Neural progenitor cell (in vitro differentiated cells): ENCODE data around the gene UQCRC2. TPM values are rescaled to one million over a fixed set of nuclear protein-coding genes. Genes with fewer than 3 reads are reported as not detected.
A peak's percentile ranks its signal among the peaks of the same experiment; 100 is the strongest.

Experiments used
- DNase-seq: peaks from one replicate; pipeline ENCODE4 v3.0.0-alpha.2; 2016; ENCODE audit warnings: low spot score
- H2AFZ ChIP-seq: fragments of 200-600 bp; sonication (generic); replicated peaks from 2 replicates; pipeline ENCODE4 v1.6.1; 2016; ENCODE audit warnings: antibody characterized with exemption
- H3F3A ChIP-seq: fragments of 200-600 bp; sonication (generic); 2 replicates; pipeline ENCODE4 v1.6.1; 2016; ENCODE audit warnings: antibody characterized with exemption, low read depth
- H3K27ac ChIP-seq: fragments of 200-600 bp; sonication (generic); 2 replicates; pipeline ENCODE4 v1.5.1; 2016; ENCODE audit warnings: mild to moderate bottlenecking
- H3K27me3 ChIP-seq: fragments of 200-600 bp; sonication (generic); 2 replicates; pipeline ENCODE4 v1.6.1; 2016; ENCODE audit warnings: mild to moderate bottlenecking, moderate library complexity
- H3K36me3 ChIP-seq: fragments of 200-600 bp; sonication (generic); 2 replicates; pipeline ENCODE4 v1.5.1; 2016
- H3K4me1 ChIP-seq: fragments of 200-600 bp; sonication (generic); 2 replicates; pipeline ENCODE4 v1.6.1; 2016; ENCODE audit warnings: mixed run types
- H3K4me2 ChIP-seq: fragments of 200-600 bp; sonication (generic); 2 replicates; pipeline ENCODE4 v1.6.1; 2016
- H3K4me3 ChIP-seq: fragments of 200-600 bp; sonication (generic); 2 replicates; pipeline ENCODE4 v1.5.1; 2016
- H3K79me2 ChIP-seq: fragments of 200-600 bp; sonication (generic); 2 replicates; pipeline ENCODE4 v1.6.1; 2016; ENCODE audit warnings: low read depth
- H3K9ac ChIP-seq: fragments of 200-600 bp; sonication (generic); 2 replicates; pipeline ENCODE4 v1.6.1; 2016
- H3K9me3 ChIP-seq: fragments of 200-600 bp; sonication (generic); 2 replicates; pipeline ENCODE4 v1.5.1; 2016; ENCODE audit warnings: low read depth
- H4K20me1 ChIP-seq: fragments of 200-600 bp; sonication (generic); 2 replicates; pipeline ENCODE4 v1.6.1; 2016; ENCODE audit warnings: low read depth
- H3K27ac Mint-ChIP-seq: 3 replicates; pipeline ENCODE4 v1.8.0; 2021; ENCODE audit warnings: mixed read lengths
- H3K27me3 Mint-ChIP-seq: 2 replicates; pipeline ENCODE4 v1.8.0; 2022; ENCODE audit warnings: low read depth, mild to moderate bottlenecking, inconsistent platforms, moderate library complexity, mixed read lengths; ENCODE audit not compliant: insufficient read depth
- H3K36me3 Mint-ChIP-seq: 3 replicates; pipeline ENCODE4 v1.8.0; 2021; ENCODE audit warnings: mixed read lengths
- H3K4me1 Mint-ChIP-seq: 3 replicates; pipeline ENCODE4 v1.8.0; 2021; ENCODE audit warnings: mixed read lengths
- H3K4me3 Mint-ChIP-seq: 3 replicates; pipeline ENCODE4 v1.8.0; 2021; ENCODE audit warnings: mild to moderate bottlenecking, moderate library complexity, mixed read lengths
- H3K9me3 Mint-ChIP-seq: 3 replicates; pipeline ENCODE4 v1.8.0; 2020; ENCODE audit warnings: mixed read lengths
- EZH2 ChIP-seq: fragments of 200-600 bp; sonication (generic); IDR thresholded peaks from 2 replicates; pipeline ENCODE4 v1.6.1; 2017; ENCODE audit warnings: antibody characterized with exemption, mild to moderate bottlenecking, moderate library complexity
- EZH2phosphoT487 ChIP-seq: fragments of 200-600 bp; sonication (generic); IDR thresholded peaks from 2 replicates; pipeline ENCODE4 v1.6.1; 2017; ENCODE audit warnings: antibody characterized with exemption
- total RNA-seq: library from RNA; depleted of rRNA; stranded (reverse); fragments of >200 nt; gene quantifications from 2 replicates; pipeline ENCODE4 v1.2.3, GENCODE V29; 2015; ENCODE audit warnings: low replicate concordance
- TF ChIP-seq, protein P1 (sequence below): fragments of 200-600 bp; sonication (generic); IDR thresholded peaks from 2 replicates; pipeline ENCODE4 v1.5.1; 2017; ENCODE audit warnings: antibody characterized with exemption, mild to moderate bottlenecking

UQCRC2 gene
- total RNA-seq, 1 donor from 2014 or later, result 206 TPM

DNA sequence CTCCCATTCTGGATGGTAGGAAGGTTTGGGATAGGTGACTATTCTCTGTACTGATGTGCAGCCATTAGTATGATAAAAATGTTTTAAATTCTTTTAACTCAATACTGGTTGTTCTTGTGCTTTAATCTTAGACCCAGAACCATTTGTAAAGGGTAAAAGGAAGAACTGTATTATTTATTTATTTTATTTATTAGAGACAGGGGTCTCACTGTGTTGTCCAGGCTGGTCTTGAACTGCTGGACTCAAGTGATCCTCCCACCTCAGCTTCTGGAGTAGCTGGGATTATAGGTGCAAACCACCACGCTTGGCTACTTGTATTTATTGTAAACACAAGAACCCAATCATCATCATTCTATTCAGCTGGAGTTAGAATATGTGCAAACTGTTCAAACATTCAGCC lies 52.6 kb downstream of the UQCRC2 start:
- Histone ChIP-seq H3K27ac (no peak overlapping the region), H4K20me1 (peaks cover 18% of the 10 kb centered on the region), H3K4me1 (peaks cover 5% of the 10 kb centered on the region), H3K79me2 (peaks cover 25% of the 10 kb centered on the region), H3K4me3 (no peak overlapping the region), H3K4me2 (no peak overlapping the region), H3K36me3 (no peaks in the 10 kb centered on the region), H3K9me3 (no peaks in the 10 kb centered on the region), H3K9ac (no peak overlapping the region), H2AFZ (no peak overlapping the region), H3K27me3 (peaks cover 13% of the 10 kb centered on the region), H3F3A (peaks cover 15% of the 10 kb centered on the region)
- DNase-seq, result no peak
- Mint-ChIP-seq H3K4me3 (no peak overlapping the region), H3K27ac (no peak overlapping the region), H3K36me3 (no peaks in the 10 kb centered on the region), H3K4me1 (peaks cover 19% of the 10 kb centered on the region), H3K9me3 (no peaks in the 10 kb centered on the region), H3K27me3 (peaks cover 8% of the 10 kb centered on the region)
- no peak for TF ChIP-seq EZH2
- TF ChIP-seq EZH2phosphoT487, result no peak
- TF ChIP-seq, protein P1, sequence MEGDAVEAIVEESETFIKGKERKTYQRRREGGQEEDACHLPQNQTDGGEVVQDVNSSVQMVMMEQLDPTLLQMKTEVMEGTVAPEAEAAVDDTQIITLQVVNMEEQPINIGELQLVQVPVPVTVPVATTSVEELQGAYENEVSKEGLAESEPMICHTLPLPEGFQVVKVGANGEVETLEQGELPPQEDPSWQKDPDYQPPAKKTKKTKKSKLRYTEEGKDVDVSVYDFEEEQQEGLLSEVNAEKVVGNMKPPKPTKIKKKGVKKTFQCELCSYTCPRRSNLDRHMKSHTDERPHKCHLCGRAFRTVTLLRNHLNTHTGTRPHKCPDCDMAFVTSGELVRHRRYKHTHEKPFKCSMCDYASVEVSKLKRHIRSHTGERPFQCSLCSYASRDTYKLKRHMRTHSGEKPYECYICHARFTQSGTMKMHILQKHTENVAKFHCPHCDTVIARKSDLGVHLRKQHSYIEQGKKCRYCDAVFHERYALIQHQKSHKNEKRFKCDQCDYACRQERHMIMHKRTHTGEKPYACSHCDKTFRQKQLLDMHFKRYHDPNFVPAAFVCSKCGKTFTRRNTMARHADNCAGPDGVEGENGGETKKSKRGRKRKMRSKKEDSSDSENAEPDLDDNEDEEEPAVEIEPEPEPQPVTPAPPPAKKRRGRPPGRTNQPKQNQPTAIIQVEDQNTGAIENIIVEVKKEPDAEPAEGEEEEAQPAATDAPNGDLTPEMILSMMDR, result no peak

DNA sequence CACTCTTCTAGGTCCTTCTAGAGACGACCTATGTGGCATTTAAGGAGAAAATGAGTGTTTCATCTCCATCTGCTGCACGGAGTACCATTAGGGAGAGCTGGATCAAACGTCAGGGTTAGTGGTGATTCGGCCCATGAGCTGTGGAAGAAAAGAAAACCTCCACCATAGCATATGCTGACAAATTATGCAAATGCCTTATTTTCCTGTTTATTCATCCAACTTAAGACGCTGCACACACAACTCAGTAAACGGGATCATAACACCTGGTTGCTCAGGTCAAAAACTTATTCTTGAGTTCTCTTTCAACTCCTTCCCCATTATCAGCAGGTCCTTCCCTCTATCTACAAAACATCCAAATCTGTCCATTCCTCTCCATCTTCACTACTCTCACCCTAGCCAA lies 53.5 kb downstream of the UQCRC2 start:
- H3K27ac ChIP-seq, result no peak overlapping the region
- no peak overlapping the region for H2AFZ ChIP-seq
- peaks cover 15% of the 10 kb centered on the region for H3F3A ChIP-seq
- no peak overlapping the region for H3K9ac ChIP-seq
- H3K4me3 ChIP-seq, result peak overlapping the region; percentile 100
- H4K20me1 ChIP-seq, result peaks cover 27% of the 10 kb centered on the region
- Mint-ChIP-seq H3K4me3 (peak overlapping the region; percentile 87), H3K9me3 (no peaks in the 10 kb centered on the region), H3K27me3 (peaks cover 8% of the 10 kb centered on the region), H3K27ac (no peak overlapping the region), H3K36me3 (no peaks in the 10 kb centered on the region), H3K4me1 (peaks cover 16% of the 10 kb centered on the region)
- H3K4me1 ChIP-seq, result peaks cover 5% of the 10 kb centered on the region
- H3K79me2 ChIP-seq, result peaks cover 34% of the 10 kb centered on the region
- H3K9me3 ChIP-seq, result no peaks in the 10 kb centered on the region
- TF ChIP-seq EZH2 (no peak), EZH2phosphoT487 (no peak)
- TF ChIP-seq, protein P1, result no peak
- peaks cover 13% of the 10 kb centered on the region for H3K27me3 ChIP-seq
- peak overlapping the region; percentile 92 for H3K4me2 ChIP-seq
- no peak for DNase-seq
- no peaks in the 10 kb centered on the region for H3K36me3 ChIP-seq

DNA sequence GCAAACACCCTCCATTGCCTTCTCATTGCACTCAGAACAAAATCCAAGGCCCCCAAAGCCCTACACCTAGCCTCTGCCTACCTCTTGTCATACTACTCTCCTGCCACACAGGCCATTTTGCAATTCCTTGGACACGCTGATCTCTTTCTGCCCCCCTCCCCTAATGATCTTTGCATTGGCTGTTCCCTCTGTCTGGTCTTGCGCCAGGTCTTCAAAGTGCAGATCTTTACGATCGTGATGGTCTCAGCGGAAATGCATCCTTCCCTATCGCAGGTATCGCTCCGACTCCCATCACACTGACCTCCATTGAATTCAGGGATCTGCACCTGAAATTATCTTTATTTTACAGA lies 54.0 kb downstream of the UQCRC2 start:
- peaks cover 15% of the 10 kb centered on the region for H3F3A ChIP-seq
- TF ChIP-seq EZH2phosphoT487, result peak; percentile 19
- TF ChIP-seq, protein P1, result no peak
- no peak overlapping the region for H3K27ac Mint-ChIP-seq

More for the DNA sequence above, 54.0 kb downstream of the UQCRC2 start:
- peak overlapping the region; percentile 92 for H3K4me2 ChIP-seq
- peaks cover 5% of the 10 kb centered on the region for H3K4me1 ChIP-seq
- peaks cover 13% of the 10 kb centered on the region for H3K27me3 ChIP-seq
- no peaks in the 10 kb centered on the region for H3K36me3 ChIP-seq
- H3K9me3 ChIP-seq, result no peaks in the 10 kb centered on the region
- peaks cover 8% of the 10 kb centered on the region for H3K27me3 Mint-ChIP-seq
- no peak for DNase-seq
- H3K27ac ChIP-seq, result no peak overlapping the region
- H3K36me3 Mint-ChIP-seq, result no peaks in the 10 kb centered on the region
- H4K20me1 ChIP-seq, result peaks cover 31% of the 10 kb centered on the region
- no peaks in the 10 kb centered on the region for H3K9me3 Mint-ChIP-seq
- peaks cover 39% of the 10 kb centered on the region for H3K79me2 ChIP-seq
- H3K9ac ChIP-seq, result no peak overlapping the region
- peak overlapping the region; percentile 99 for H2AFZ ChIP-seq
- H3K4me3 Mint-ChIP-seq, result peak overlapping the region; percentile 87
- H3K4me3 ChIP-seq, result peak overlapping the region; percentile 100
- H3K4me1 Mint-ChIP-seq, result peaks cover 16% of the 10 kb centered on the region
